Measurements from ENCODE around the gene PWP2.
"Not testable (repeated sequence)": the region's sequence is repeated elsewhere in the genome, so short reads cannot be mapped to it uniquely, and the experiment has no call there.

DNA sequence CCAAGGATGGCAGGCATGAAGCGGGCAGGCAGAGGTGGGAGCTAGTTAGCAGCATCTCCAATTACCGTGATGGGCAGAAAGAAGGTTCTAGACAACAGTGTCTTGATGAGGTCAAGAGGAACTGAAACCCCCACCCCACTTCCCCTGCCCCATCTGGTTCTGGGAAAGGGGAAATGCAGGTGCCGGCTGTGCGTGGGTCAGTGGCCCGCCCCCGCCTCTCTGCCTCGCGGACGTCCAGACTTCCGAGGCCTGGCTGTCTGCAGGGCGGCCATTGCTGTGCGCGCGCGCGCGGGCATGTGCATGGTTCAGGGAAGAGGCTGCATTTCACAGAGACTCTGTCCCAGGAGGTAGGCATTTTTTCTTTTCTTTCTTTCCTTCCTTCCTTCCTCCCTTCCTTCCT lies 68.0 kb downstream of the PWP2 start:
- TF ChIP-seq, protein P1, sequence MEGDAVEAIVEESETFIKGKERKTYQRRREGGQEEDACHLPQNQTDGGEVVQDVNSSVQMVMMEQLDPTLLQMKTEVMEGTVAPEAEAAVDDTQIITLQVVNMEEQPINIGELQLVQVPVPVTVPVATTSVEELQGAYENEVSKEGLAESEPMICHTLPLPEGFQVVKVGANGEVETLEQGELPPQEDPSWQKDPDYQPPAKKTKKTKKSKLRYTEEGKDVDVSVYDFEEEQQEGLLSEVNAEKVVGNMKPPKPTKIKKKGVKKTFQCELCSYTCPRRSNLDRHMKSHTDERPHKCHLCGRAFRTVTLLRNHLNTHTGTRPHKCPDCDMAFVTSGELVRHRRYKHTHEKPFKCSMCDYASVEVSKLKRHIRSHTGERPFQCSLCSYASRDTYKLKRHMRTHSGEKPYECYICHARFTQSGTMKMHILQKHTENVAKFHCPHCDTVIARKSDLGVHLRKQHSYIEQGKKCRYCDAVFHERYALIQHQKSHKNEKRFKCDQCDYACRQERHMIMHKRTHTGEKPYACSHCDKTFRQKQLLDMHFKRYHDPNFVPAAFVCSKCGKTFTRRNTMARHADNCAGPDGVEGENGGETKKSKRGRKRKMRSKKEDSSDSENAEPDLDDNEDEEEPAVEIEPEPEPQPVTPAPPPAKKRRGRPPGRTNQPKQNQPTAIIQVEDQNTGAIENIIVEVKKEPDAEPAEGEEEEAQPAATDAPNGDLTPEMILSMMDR (IDR thresholded peaks at IDR 0.05; ENCODE audit: extremely low read depth in 1 of 2, insufficient read depth in 1 of 2, low read depth in 1 of 2, low read length in 2 of 2), result not testable (repeated sequence)
- not testable (repeated sequence) for TF ChIP-seq POLR2A (IDR thresholded peaks at IDR 0.05; ENCODE audit: low read depth, low read length); EZH2 (IDR thresholded peaks at IDR 0.05; ENCODE audit: borderline replicate concordance, low read depth, low read length, severe bottlenecking); MYC (IDR thresholded peaks at IDR 0.05; ENCODE audit: low read depth, low read length)

Data from endothelial cell of umbilical vein (primary cell).